SK-N-MC (cell line): ENCODE results near the gene APOBEC3B.
"Not testable (repeated sequence)": the region's sequence is repeated elsewhere in the genome, so short reads cannot be mapped to it uniquely, and the experiment has no call there.

Experiments used
- EZH2 ChIP-seq: fragments of 200-600 bp; sonication (generic); IDR thresholded peaks from one replicate; pipeline ENCODE4 v1.6.1; 2017; ENCODE audit warnings: antibody characterized with exemption
- POLR2AphosphoS5 ChIP-seq: IDR thresholded peaks from 2 replicates; pipeline ENCODE4 v1.6.1; 2012; ENCODE audit warnings: mild to moderate bottlenecking, low read depth, low read length, borderline replicate concordance

DNA sequence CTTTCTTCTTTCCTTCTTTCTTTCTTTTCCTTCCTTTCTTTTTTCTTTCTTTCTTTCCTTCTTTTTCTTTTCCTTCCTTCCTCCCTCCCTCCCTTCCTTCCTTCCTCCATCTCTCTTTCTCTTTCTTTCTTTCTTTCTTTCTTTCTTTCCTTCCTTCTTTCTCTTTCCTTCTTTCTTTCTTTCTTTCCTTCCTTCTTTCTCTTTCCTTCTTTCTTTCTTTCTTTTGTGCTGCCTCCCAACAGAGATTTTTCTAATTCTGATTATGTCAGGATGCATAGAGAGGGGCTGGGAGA, 23.6 kb upstream of the APOBEC3B start:
- not testable (repeated sequence) for TF ChIP-seq EZH2, POLR2AphosphoS5
